Keratinocyte (primary cell): Measurements from ENCODE around the gene FRZB. TPM values are rescaled to one million over a fixed set of nuclear protein-coding genes. Genes with fewer than 3 reads are reported as not detected.

Experiments used
- DNase-seq: peaks from one replicate; pipeline ENCODE4 v3.0.0-alpha.2; 2011; ENCODE audit warnings: low read depth, missing footprints, low spot score
- FAIRE-seq: peaks from 2 replicates; lab custom pipeline; 2011; peaks lifted over from hg19 to GRCh38; lab: Jason Lieb, UNC
- H2AFZ ChIP-seq: 2 replicates; pipeline ENCODE4 v1.6.0; 2012; ENCODE audit warnings: low read length, control low read depth, inconsistent platforms; ENCODE audit not compliant: control insufficient read depth
- H3K27ac ChIP-seq: 2 replicates; pipeline ENCODE4 v1.5.1; 2011; ENCODE audit warnings: low read length; ENCODE audit not compliant: control insufficient read depth, insufficient read depth
- H3K27me3 ChIP-seq: 3 replicates; pipeline ENCODE4 v1.6.0; 2011; ENCODE audit warnings: low read length; ENCODE audit not compliant: control insufficient read depth, insufficient read depth; ENCODE audit errors: extremely low read depth
- H3K36me3 ChIP-seq, 2 experiments: 2 replicates in 1 of 2; 3 replicates in 1 of 2; pipeline ENCODE4 v1.5.1; 2011; ENCODE audit warnings: low read length in 2 of 2, mild to moderate bottlenecking in 1 of 2; ENCODE audit not compliant: control insufficient read depth in 2 of 2, insufficient read depth in 2 of 2; ENCODE audit errors: extremely low read depth in 1 of 2
- H3K4me1 ChIP-seq: 3 replicates; pipeline ENCODE4 v1.5.1; 2011; ENCODE audit warnings: low read length; ENCODE audit not compliant: control insufficient read depth, insufficient read depth; ENCODE audit errors: extremely low read depth
- H3K4me2 ChIP-seq: 3 replicates; pipeline ENCODE4 v1.6.0; 2011; ENCODE audit warnings: low read depth, low read length; ENCODE audit not compliant: control insufficient read depth, insufficient read depth; ENCODE audit errors: extremely low read depth
- H3K4me3 ChIP-seq, 3 experiments: fragments of 200-600 bp in 1 of 3; sonication (generic) in 1 of 3; 2 replicates in 2 of 3; 3 replicates in 1 of 3; pipeline ENCODE4 v1.5.1; 2011 to 2016; ENCODE audit warnings: low read length in 3 of 3, mild to moderate bottlenecking in 3 of 3, control low read depth in 2 of 3, inconsistent platforms in 1 of 3, low read depth in 1 of 3, mixed read lengths in 1 of 3, mixed run types in 1 of 3, moderate library complexity in 1 of 3; ENCODE audit not compliant: control insufficient read depth in 2 of 3, insufficient read depth in 2 of 3; ENCODE audit errors: extremely low read depth in 1 of 3
- H3K79me2 ChIP-seq: 2 replicates; pipeline ENCODE4 v1.6.0; 2012; ENCODE audit warnings: low read length; ENCODE audit not compliant: control insufficient read depth, insufficient read depth
- H3K9ac ChIP-seq: 3 replicates; pipeline ENCODE4 v1.6.0; 2011; ENCODE audit warnings: low read length; ENCODE audit not compliant: control insufficient read depth, insufficient read depth; ENCODE audit errors: extremely low read depth
- H3K9me1 ChIP-seq: 3 replicates; pipeline ENCODE4 v1.6.0; 2011; ENCODE audit warnings: low read length; ENCODE audit not compliant: control insufficient read depth, insufficient read depth; ENCODE audit errors: extremely low read depth
- H3K9me3 ChIP-seq: 2 replicates; pipeline ENCODE4 v1.5.1; 2012; ENCODE audit warnings: low read depth, low read length; ENCODE audit not compliant: control insufficient read depth
- H4K20me1 ChIP-seq: 3 replicates; pipeline ENCODE4 v1.6.0; 2011; ENCODE audit warnings: low read length; ENCODE audit not compliant: control insufficient read depth, insufficient read depth; ENCODE audit errors: extremely low read depth
- CTCF ChIP-seq, 3 experiments: IDR thresholded peaks in 1 of 3; conservative IDR thresholded peaks in 1 of 3; optimal IDR thresholded peaks in 1 of 3; 2 replicates in 2 of 3; 3 replicates in 1 of 3; pipeline versions ENCODE3 to v1.5.1; 2011; ENCODE audit warnings: low read length in 3 of 3, mild to moderate bottlenecking in 3 of 3, moderate library complexity in 2 of 3, control low read depth in 1 of 3, inconsistent platforms in 1 of 3; ENCODE audit not compliant: insufficient read depth in 2 of 3; ENCODE audit errors: extremely low read depth in 1 of 3
- EZH2 ChIP-seq: IDR thresholded peaks from one replicate; pipeline ENCODE4 v1.6.1; 2012; ENCODE audit warnings: inconsistent platforms, mild to moderate bottlenecking, low read length, moderate library complexity
- dilution Hi-C: fragments of 300-500 bp; cut with MboI; formaldehyde crosslinking; loops from one replicate; pipeline ENCODE4 v1.7.0; 2020; ENCODE audit warnings: low sequenced_read_pairs; ENCODE audit not compliant: extremely low pct_ligation_motif_present
- polyA plus RNA-seq, 5 experiments: library from polyadenylated mRNA; depleted of rRNA in 3 of 5; stranded (reverse) in 3 of 5; stranded (forward) in 1 of 5; unstranded in 1 of 5; fragments of >200 nt; gene quantifications; 1 replicate in 1 of 5; 2 replicates in 3 of 5; 3 replicates in 1 of 5; pipeline versions ENCODE4 v1.2.1 to v1.2.3, GENCODE V29; 2011 to 2012; ENCODE audit warnings: missing spikeins in 2 of 5, low read depth in 1 of 5, low replicate concordance in 1 of 5

The FRZB gene
- polyA plus RNA-seq, 1 donor (not counting 4 experiments of a cell fraction or from before 2014, with no cell fraction given), result 0.05 TPM

DNA sequence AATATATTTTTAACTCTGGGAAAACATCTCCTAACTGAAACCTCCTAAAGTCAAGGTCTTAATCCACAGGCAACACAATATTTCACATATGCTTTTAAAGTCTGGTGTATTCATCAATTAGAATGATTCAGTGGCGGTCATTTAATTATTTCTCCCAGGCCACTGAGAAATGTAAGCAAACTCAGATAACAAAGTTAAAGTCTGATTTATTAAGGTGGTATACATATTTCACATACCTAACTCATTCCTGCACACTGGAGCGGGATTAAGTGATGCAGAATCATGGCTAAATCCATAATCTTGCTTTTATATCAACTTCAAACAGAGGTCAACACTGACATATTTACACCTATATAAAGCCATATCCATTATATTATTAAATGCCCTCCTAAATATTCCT, 43.7 kb downstream of the FRZB start:
- Histone ChIP-seq H3K4me3 (no peak overlapping the region), H3K27ac (no peak overlapping the region), H3K27me3 (no peaks in the 10 kb centered on the region), H3K9me3 (no peaks in the 10 kb centered on the region), H3K9ac (no peak overlapping the region), H3K9me1 (no peaks in the 10 kb centered on the region), H3K79me2 (no peaks in the 10 kb centered on the region), H3K36me3 (no peaks in the 10 kb centered on the region), H3K4me1 (no peaks in the 10 kb centered on the region), H3K4me2 (no peak overlapping the region), H2AFZ (no peak overlapping the region), H4K20me1 (no peaks in the 10 kb centered on the region)
- dilution Hi-C loops, result no loop called here
- TF ChIP-seq EZH2 (no peak), CTCF (optimal IDR thresholded peaks at IDR 0.05 in 1 of 3, IDR thresholded peaks at IDR 0.05 in 1 of 3, conservative IDR thresholded peaks at IDR 0.05 in 1 of 3; ENCODE audit: extremely low read depth in 1 of 3, insufficient read depth in 2 of 3, low read length in 3 of 3) (no peak)
- FAIRE-seq, result no peak
- no peak for DNase-seq

GRCh38 chr2:182821182-182821581, 45.3 kb downstream of the FRZB start:
- H3K27me3 ChIP-seq, result no peaks in the 10 kb centered on the region
- no peaks in the 10 kb centered on the region for H3K79me2 ChIP-seq
- no peak for TF ChIP-seq EZH2
- no peak overlapping the region for H2AFZ ChIP-seq
- no peaks in the 10 kb centered on the region for H3K36me3 ChIP-seq
- H3K27ac ChIP-seq, result no peak overlapping the region
- FAIRE-seq (no peak), DNase-seq (no peak)
- H4K20me1 ChIP-seq, result no peaks in the 10 kb centered on the region
- no peaks in the 10 kb centered on the region for H3K9me1 ChIP-seq
- dilution Hi-C loops, result no loop called here
- H3K9ac ChIP-seq, result no peak overlapping the region
- no peaks in the 10 kb centered on the region for H3K4me1 ChIP-seq
- no peak overlapping the region for H3K4me3 ChIP-seq
- H3K9me3 ChIP-seq, result no peaks in the 10 kb centered on the region
- no peak overlapping the region for H3K4me2 ChIP-seq

DNA sequence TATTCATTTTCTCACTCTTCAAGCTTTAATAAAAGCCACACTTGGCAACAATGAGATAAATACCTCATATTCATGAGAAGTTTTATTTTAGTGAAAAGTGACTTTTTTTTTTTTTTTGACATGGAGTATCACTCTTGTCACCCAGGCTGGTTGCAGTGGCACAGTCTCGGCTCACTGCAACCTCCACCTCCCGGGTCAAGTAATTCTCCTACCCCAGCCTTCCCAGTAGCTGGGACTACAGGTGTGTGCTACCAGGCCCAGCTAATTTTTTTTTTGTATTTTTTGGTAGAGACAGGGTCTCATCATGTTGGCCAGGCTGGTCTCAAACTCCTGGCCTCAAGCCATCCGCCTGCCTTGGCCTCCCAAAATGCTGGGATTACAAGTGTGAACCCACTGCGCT, 47.0 kb downstream of the FRZB start:
- dilution Hi-C loops, result no loop called here
- Histone ChIP-seq H4K20me1 (no peaks in the 10 kb centered on the region), H3K9me3 (no peaks in the 10 kb centered on the region), H3K9ac (no peak overlapping the region), H3K4me1 (no peaks in the 10 kb centered on the region), H3K27ac (no peak overlapping the region), H3K4me2 (no peak overlapping the region), H3K9me1 (no peaks in the 10 kb centered on the region), H2AFZ (no peak overlapping the region), H3K27me3 (peaks cover 4% of the 10 kb centered on the region), H3K36me3 (no peaks in the 10 kb centered on the region), H3K4me3 (no peak overlapping the region), H3K79me2 (no peaks in the 10 kb centered on the region)
- FAIRE-seq (no peak), DNase-seq (no peak)
- TF ChIP-seq EZH2 (no peak), CTCF (optimal IDR thresholded peaks at IDR 0.05 in 1 of 3, IDR thresholded peaks at IDR 0.05 in 1 of 3, conservative IDR thresholded peaks at IDR 0.05 in 1 of 3; ENCODE audit: extremely low read depth in 1 of 3, insufficient read depth in 2 of 3, low read length in 3 of 3) (no peak)
